GM19099 (cell line): ENCODE data around the gene RINL.

Experiments used
- POLR2A ChIP-seq: IDR thresholded peaks from 3 replicates; pipeline ENCODE4 v1.6.1; 2011; ENCODE audit warnings: low read depth; ENCODE audit not compliant: insufficient read length; ENCODE audit errors: extremely low read depth

RINL gene

GRCh38 chr19:38911388-38912001 lies 33.4 kb upstream of the RINL start:
- TF ChIP-seq POLR2A: no peak

GRCh38 chr19:38910488-38910887 lies 32.4 kb upstream of the RINL start:
- TF ChIP-seq POLR2A: no peak

GRCh38 chr19:38908911-38909310 lies 30.8 kb upstream of the RINL start:
- TF ChIP-seq POLR2A: no peak

- no peak for TF ChIP-seq POLR2A
These were observed 29.6 kb upstream of the RINL start for GRCh38 chr19:38907670-38908069.

GRCh38 chr19:38907227-38907626 lies 29.2 kb upstream of the RINL start:
- TF ChIP-seq POLR2A: no peak

- no peak for TF ChIP-seq POLR2A
These were observed 27.5 kb upstream of the RINL start for GRCh38 chr19:38905620-38906019.

GRCh38 chr19:38904581-38905539 lies 26.8 kb upstream of the RINL start:
- no peak for TF ChIP-seq POLR2A

GRCh38 chr19:38901683-38902082 lies 23.6 kb upstream of the RINL start:
- TF ChIP-seq POLR2A: no peak

GRCh38 chr19:38900743-38901190 lies 22.7 kb upstream of the RINL start:
- TF ChIP-seq POLR2A: no peak

- TF ChIP-seq POLR2A: no peak
These were observed 22.1 kb upstream of the RINL start for GRCh38 chr19:38900202-38900629.

GRCh38 chr19:38899447-38900201 lies 21.5 kb upstream of the RINL start, which contains the start of the genes NFKBIB and SIRT2:
TSS of gene NFKBIB (plus strand) at chr19:38899969. CDS start at chr19:38900033, 64 bp downstream.
TSS of gene SIRT2 (minus strand) at chr19:38899618. CDS start at chr19:38899521, 97 bp downstream.
- TF ChIP-seq POLR2A: peak; percentile 58

- no peak for TF ChIP-seq POLR2A
These were observed 20.8 kb upstream of the RINL start for GRCh38 chr19:38898788-38899446.

GRCh38 chr19:38894968-38895367 lies 16.9 kb upstream of the RINL start:
- TF ChIP-seq POLR2A: no peak

- TF ChIP-seq POLR2A: no peak
These were observed 15.3 kb upstream of the RINL start for GRCh38 chr19:38893341-38893771.
